GM10847 (cell line): ENCODE measurements around the gene ANKRD2.

Experiments used
- POLR2A ChIP-seq: IDR thresholded peaks from 2 replicates; pipeline ENCODE4 v1.6.1; 2011; ENCODE audit not compliant: insufficient read length; ENCODE audit errors: extremely low read depth

Gene ANKRD2

GRCh38 chr10:97584060-97584797 lies 11.7 kb downstream of the ANKRD2 start, which contains the start of gene HOGA1:
Gene HOGA1 (plus strand): TSS chr10:97584389. CDS start chr10:97584704, 315 bp downstream.
- no peak for TF ChIP-seq POLR2A

DNA sequence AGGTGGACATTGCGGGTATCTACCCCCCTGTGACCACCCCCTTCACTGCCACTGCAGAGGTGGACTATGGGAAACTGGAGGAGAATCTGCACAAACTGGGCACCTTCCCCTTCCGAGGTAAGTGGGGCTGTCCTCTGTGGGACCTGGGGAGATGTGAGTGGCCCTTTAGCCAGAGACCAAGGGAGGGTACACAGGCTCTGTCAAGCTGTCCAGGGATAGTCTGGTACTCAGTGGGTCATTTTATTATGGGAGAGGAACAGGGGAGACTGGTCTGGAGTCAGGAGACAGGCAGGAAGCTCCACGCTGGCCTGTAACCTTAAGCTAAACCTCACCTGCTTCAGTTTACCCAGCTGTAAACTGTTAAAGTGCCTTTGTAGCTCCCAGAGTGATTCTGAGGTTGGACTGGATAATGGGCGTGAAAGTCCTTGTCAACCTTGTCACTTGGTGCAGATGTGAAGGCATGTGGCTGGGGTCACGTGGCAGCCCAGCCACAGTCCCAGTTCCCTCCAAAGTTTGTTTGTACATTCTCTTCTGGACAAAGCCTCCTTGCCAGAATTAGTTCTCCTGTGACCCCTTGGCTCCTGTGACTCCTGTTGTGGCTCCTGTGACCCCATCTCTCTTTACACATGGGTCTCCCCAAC lies 12.3 kb downstream of the ANKRD2 start:
- no peak for TF ChIP-seq POLR2A

DNA sequence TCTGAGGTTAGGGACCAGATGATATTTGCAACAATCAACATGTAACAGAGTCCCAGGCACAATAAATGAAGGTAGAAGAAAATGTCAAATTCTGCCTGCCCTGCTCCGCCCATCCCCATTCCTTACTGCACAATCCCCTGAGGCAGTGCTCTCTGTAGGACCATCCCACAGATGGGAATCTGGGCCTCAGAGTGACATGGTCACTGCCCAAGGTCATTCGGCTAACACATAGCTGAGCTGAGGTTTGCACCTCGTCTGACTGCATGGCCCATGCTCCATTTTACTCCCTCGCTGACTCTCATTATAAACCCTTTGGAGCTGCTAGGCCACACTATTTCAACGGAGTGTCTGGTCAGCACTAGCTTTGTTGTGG lies 12.8 kb downstream of the ANKRD2 start:
- no peak for TF ChIP-seq POLR2A

DNA sequence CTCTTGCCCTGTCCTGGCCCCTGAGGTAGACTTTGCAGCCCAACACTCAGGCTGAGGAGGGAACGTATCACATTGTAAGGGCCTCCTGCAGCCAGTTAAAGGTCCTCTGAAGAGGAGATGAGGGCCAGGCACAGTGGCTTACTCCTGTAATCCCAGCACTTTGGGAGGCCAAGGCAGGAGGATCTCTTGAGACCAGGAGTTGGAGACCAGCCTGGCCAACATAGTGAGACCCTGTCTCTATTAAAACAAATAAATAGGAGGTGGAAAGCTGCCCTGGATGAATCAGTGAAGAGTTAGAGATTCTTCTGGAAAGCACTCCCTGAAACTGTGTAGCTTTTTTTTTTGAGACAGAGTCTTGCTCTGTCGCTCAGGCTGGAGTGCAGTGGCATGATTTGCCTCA lies 14.6 kb downstream of the ANKRD2 start:
- no peak for TF ChIP-seq POLR2A

DNA sequence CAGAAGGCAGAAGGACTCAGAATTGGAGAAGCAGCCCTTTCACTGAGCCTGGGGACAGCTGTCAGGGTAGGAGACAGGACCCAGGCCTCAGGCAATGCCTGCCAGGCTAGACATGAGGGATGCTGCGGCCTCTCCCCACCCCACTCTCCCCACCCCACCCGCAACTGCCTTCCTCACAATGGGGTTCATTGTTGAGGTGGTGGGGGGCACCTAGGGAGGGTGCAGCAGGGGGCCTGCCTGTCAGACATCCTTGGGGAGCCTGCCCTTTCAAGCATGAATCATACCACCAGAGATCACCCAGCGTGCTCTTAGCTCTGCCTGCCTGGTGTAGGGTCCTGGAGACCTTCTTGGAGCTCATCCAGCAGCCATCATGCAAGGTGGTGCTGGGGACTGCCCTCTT lies 16.9 kb downstream of the ANKRD2 start, which contains the start of gene C10orf62:
Gene C10orf62, plus strand, starts transcription at position 243 of the 400 bp plus-strand sequence. CDS start 177 bp downstream, outside the sequence.
- no peak for TF ChIP-seq POLR2A

- no peak for TF ChIP-seq POLR2A
Observed at GRCh38 chr10:97590082-97590747, 17.6 kb downstream of the ANKRD2 start.

- no peak for TF ChIP-seq POLR2A
Observed at GRCh38 chr10:97590748-97591495, 18.3 kb downstream of the ANKRD2 start.

DNA sequence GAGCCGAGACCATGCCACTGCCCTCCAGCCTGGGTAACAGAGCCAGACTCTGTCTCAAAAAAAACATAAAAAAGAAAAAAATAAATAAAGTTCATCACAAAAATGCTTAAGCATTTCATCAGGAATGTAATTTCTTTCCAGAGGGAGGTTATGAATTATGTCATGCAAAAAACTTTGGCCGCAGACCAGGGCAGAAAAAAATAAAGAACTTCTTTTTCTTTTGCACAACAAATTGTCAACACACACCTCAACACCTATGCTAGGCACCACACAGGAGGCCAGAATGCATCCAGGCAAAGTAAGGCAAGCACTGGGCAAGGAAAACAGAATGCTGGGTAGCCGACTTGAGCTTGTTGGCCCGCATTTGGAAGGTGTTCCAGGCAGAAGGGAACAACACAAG lies 20.8 kb downstream of the ANKRD2 start:
- no peak for TF ChIP-seq POLR2A

GRCh38 chr10:97596101-97597082 lies 23.8 kb downstream of the ANKRD2 start:
- TF ChIP-seq POLR2A: no peak

- no peak for TF ChIP-seq POLR2A
Observed at GRCh38 chr10:97597778-97598177, 25.2 kb downstream of the ANKRD2 start.

DNA sequence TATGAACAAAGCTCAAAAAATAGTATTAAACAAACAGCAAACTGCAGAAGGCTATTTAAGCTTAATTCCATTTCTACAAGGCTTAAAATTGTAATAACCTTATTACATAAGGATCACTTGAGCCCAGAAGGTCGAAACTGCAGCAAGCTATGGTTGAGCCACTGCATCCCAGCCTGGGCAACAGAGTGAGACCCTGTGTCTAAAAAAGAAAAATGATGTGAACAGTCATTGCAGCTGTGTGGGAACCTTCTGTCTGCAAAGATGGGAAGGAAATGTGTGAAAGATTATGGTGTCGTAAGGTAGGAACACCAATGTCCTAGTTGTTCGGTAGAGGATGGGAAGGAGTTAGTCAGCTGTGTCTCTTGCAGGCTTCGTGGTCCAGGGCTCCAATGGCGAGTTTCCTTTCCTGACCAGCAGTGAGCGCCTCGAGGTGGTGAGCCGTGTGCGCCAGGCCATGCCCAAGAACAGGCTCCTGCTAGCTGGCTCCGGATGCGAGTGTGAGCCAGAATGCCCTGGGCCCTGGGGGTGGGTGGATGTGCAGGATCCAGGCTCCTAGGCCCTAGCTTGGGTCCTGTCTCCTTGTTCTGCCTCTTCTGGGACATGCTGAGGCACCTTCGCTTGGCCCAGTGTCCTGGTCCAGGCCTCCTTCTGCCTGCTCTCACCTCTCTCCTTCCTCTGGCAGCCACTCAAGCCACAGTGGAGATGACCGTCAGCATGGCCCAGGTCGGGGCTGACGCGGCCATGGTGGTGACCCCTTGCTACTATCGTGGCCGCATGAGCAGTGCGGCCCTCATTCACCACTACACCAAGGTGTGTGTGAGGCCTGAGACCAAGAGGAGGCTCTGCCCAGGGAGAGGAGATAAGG lies 26.1 kb downstream of the ANKRD2 start:
- TF ChIP-seq POLR2A: no peak

- TF ChIP-seq POLR2A: no peak
Observed at GRCh38 chr10:97599272-97599619, 26.7 kb downstream of the ANKRD2 start.

DNA sequence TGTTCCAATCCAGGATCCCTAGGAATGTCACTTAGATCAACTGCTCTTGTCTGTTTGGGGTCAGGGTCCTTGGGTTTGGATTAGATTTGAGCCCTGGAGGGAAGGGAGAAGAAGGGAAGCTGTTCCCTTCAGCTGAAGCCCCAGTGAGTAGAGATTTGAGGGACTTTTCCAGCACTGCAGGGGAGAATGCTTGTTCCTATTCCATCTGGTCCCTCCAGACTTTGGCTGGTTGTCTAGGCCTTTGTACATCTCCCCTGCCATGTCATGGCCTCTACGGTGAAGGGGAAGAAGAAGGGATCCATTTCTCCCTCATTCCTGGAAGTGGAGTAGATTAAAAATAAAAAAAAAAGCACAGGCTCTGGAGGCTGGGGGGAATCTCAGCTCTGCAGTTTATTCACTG lies 28.0 kb downstream of the ANKRD2 start:
- no peak for TF ChIP-seq POLR2A

DNA sequence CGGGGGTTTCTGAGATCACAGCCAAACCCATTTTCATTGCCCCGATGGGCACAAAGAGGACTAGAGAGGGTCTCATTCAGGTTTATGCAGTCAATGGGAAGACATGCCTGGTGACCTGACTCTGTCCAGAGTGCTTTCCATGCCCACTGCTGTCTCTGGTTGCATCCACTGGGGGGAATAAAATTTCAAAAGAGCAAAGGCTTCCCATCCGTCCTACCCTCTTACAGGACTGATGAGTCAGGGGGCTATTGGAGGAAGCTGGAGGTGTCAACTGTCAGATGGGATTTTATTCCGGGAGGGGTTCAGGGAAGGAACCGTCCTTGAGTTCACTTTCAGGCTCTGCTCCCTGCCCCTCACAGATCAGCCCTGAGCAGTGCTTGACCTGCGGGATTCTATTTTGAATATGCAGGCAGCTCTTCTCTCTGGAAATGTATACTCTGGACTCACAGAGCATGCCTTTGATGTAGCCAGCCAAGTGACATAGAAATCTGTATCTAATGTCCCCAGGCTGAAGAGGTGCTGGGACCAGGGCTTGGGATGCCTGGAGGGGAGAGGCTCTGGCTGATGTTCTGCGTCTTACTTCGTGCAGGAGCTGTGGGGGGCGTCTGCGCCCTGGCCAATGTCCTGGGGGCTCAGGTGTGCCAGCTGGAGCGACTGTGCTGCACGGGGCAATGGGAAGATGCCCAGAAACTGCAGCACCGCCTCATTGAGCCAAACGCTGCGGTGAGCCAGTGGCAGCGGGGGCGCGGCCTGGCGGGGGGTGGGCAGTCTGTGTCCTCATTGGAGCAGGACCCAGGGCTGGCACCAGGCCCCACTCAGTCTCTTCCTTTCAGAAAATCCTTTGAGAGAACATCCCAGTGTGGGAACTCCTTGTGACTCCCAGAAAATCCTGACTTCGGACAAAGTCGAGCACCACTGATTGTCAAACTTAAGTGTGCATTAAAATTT lies 29.0 kb downstream of the ANKRD2 start:
- TF ChIP-seq POLR2A: no peak
